IPS DF 4.7 (cell line): Measurements from ENCODE around the gene SLC35D2.
"Not testable (repeated sequence)": the region's sequence is repeated elsewhere in the genome, so short reads cannot be mapped to it uniquely, and the experiment has no call there.

Experiments used
- DNase-seq: peaks from one replicate; pipeline ENCODE4 v3.0.0-alpha.2; 2013; ENCODE audit warnings: low spot score; ENCODE audit errors: extremely low read depth

The SLC35D2 gene

GRCh38 chr9:96400132-96400910, 16.8 kb upstream of the SLC35D2 start:
- no peak for DNase-seq

- DNase-seq: no peak
These were observed 15.8 kb upstream of the SLC35D2 start for GRCh38 chr9:96399325-96399633.

GRCh38 chr9:96398582-96399324, 15.2 kb upstream of the SLC35D2 start:
- DNase-seq: no peak

GRCh38 chr9:96395964-96396363, 12.5 kb upstream of the SLC35D2 start:
- no peak for DNase-seq

GRCh38 chr9:96394832-96395496, 11.5 kb upstream of the SLC35D2 start:
- DNase-seq: no peak

GRCh38 chr9:96392263-96392662, 8.8 kb upstream of the SLC35D2 start:
- no peak for DNase-seq

- DNase-seq: no peak
These were observed 7.7 kb upstream of the SLC35D2 start for GRCh38 chr9:96391021-96391765.

- no peak for DNase-seq
These were observed 4.6 kb upstream of the SLC35D2 start for GRCh38 chr9:96388144-96388543.

- no peak for DNase-seq
These were observed 2.6 kb upstream of the SLC35D2 start for GRCh38 chr9:96386157-96386556.

- DNase-seq: no peak
These were observed 709 bp downstream of the SLC35D2 start for GRCh38 chr9:96382839-96383164.

- no peak for DNase-seq
These were observed 1.3 kb downstream of the SLC35D2 start for GRCh38 chr9:96382175-96382574.

GRCh38 chr9:96381696-96382095, 1.8 kb downstream of the SLC35D2 start:
- no peak for DNase-seq

- DNase-seq: no peak
These were observed 2.4 kb downstream of the SLC35D2 start for GRCh38 chr9:96381125-96381524.

GRCh38 chr9:96379461-96379860, 4.0 kb downstream of the SLC35D2 start:
- DNase-seq: no peak

GRCh38 chr9:96378187-96378586, 5.3 kb downstream of the SLC35D2 start:
- DNase-seq: no peak

GRCh38 chr9:96376891-96377874, 6.3 kb downstream of the SLC35D2 start:
- no peak for DNase-seq

GRCh38 chr9:96375507-96375906, 8.0 kb downstream of the SLC35D2 start:
- not testable (repeated sequence) for DNase-seq

GRCh38 chr9:96367943-96368342, 15.6 kb downstream of the SLC35D2 start:
- no peak for DNase-seq

- no peak for DNase-seq
These were observed 20.1 kb downstream of the SLC35D2 start for GRCh38 chr9:96363175-96363967.

GRCh38 chr9:96362119-96362518, 21.4 kb downstream of the SLC35D2 start:
- not testable (repeated sequence) for DNase-seq
